Measurements from ENCODE around the gene SEMA5A. TPM values are rescaled to one million over a fixed set of nuclear protein-coding genes. Genes with fewer than 3 reads are reported as not detected.

Gene SEMA5A
- total and polyA plus RNA-seq, 2 of the 8 experiments (the other 6 are each of a cell fraction or from before 2014, with no cell fraction given) = 5.3 to 8.9 TPM

- Histone ChIP-seq H3K36me3 (ENCODE audit: control insufficient read depth in 2 of 4, insufficient read depth in 4 of 4, low read length in 3 of 4) (no peaks in the 10 kb centered on the region), H4K20me1 (replicated peaks in 1 of 2; ENCODE audit: control insufficient read depth in 1 of 2, insufficient read depth in 2 of 2, low read length in 2 of 2) (no peaks in the 10 kb centered on the region), H3K23me2 (ENCODE audit: low read depth, low read length) (no peaks in the 10 kb centered on the region; the same call in 1 of the 2 replicates), H4K8ac (ENCODE audit: extremely low read depth, insufficient read depth, low read length) (no peak overlapping the region), H3K27me3 (replicated peaks in 1 of 4; ENCODE audit: control insufficient read depth in 3 of 4, extremely low read depth in 1 of 4, insufficient read depth in 3 of 4, low read length in 3 of 4) (no peaks in the 10 kb centered on the region), H3K79me1 (ENCODE audit: low read depth, low read length) (no peaks in the 10 kb centered on the region), H4K91ac (replicated peaks; ENCODE audit: insufficient read length, low read length) (no peak overlapping the region), H2BK5ac (ENCODE audit: low read depth, low read length) (no peak overlapping the region), H3K27ac (ENCODE audit: low read depth, low read length) (no peak overlapping the region), H3K56ac (replicated peaks; ENCODE audit: insufficient read length, low read depth, low read length) (no peak overlapping the region), H3K14ac (ENCODE audit: insufficient read length) (no peak overlapping the region), H3K4ac (replicated peaks; ENCODE audit: insufficient read length, low read depth, low read length) (no peak overlapping the region), H3K9ac (replicated peaks in 1 of 4; ENCODE audit: extremely low read depth in 1 of 4, low read depth in 3 of 4, low read length in 3 of 4) (no peak overlapping the region), H3K4me2 (ENCODE audit: insufficient read depth in 1 of 2, low read depth in 2 of 2, low read length in 2 of 2) (no peak overlapping the region), H3K9me3 (ENCODE audit: insufficient read depth in 2 of 2, low read depth in 1 of 2, low read length in 1 of 2) (no peaks in the 10 kb centered on the region), H2AK5ac (ENCODE audit: low read depth, low read length) (no peak overlapping the region), H3K4me3 (ENCODE audit: extremely low read depth in 1 of 4, insufficient read depth in 2 of 4, low read depth in 3 of 4, low read length in 4 of 4) (no peak overlapping the region), H2AFZ (ENCODE audit: low read length) (no peak overlapping the region), H3K23ac (ENCODE audit: insufficient read length) (no peak overlapping the region), H2BK20ac (ENCODE audit: low read length) (no peak overlapping the region), H2BK15ac (ENCODE audit: low read length) (no peak overlapping the region), H3K4me1 (replicated peaks in 1 of 4; ENCODE audit: control insufficient read depth in 3 of 4, insufficient read depth in 4 of 4, low read length in 3 of 4) (peaks cover 0 to 2% (median 0%) of the 10 kb centered on the region in 4 experiments; a peak in 1 of 7 replicates), H3K18ac (ENCODE audit: extremely low read depth, low read length) (no peak overlapping the region), H3K79me2 (ENCODE audit: control insufficient read depth in 1 of 2, insufficient read depth in 2 of 2, low read length in 2 of 2) (no peaks in the 10 kb centered on the region), H2BK12ac (ENCODE audit: low read depth, low read length) (no peak overlapping the region), H2BK120ac (replicated peaks; ENCODE audit: low read depth, low read length) (no peak overlapping the region), H4K5ac (ENCODE audit: insufficient read length, low read depth, low read length) (no peak overlapping the region)
- DNase-seq (ENCODE audit: low read depth in 1 of 2, low spot score in 2 of 2) = no peak
- FAIRE-seq = no peak
- CTCF ChIA-PET (ENCODE audit: partially characterized antibody) = interaction anchor here (1.8 kb wide), 1 partner anchor 12 kb away, joined by 4 read pairs; no protein-coding TSS in a partner anchor
- WGBS, 2 experiments (ENCODE audit: extremely low coverage in 1 of 2, insufficient coverage in 1 of 2, insufficient read length in 1 of 2, insufficient replicate concordance in 2 of 2, low coverage in 1 of 2, low lambda C conversion rate in 2 of 2, missing lambda C conversion rate in 1 of 2) = 100% methylated on average over 1 of the region's 1 CpG; no CpG with 5 or more reads in 1 of the 2 experiments
- POLR2A ChIA-PET (ENCODE audit: partially characterized antibody) = no interaction called here
- TF ChIP-seq EP300 (IDR thresholded peaks at IDR 0.05; ENCODE audit: borderline replicate concordance in 1 of 2, low read depth in 2 of 2, low read length in 2 of 2) (no peak), JUN (IDR thresholded peaks at IDR 0.05; ENCODE audit: low read depth, low read length) (no peak), NANOG (IDR thresholded peaks at IDR 0.05; ENCODE audit: insufficient read depth, low read depth, low read length, poor library complexity, severe bottlenecking) (no peak), CEBPB (IDR thresholded peaks at IDR 0.05; ENCODE audit: low read depth, low read length) (no peak), SIRT6 (IDR thresholded peaks at IDR 0.05; ENCODE audit: low read length) (no peak), ATF2 (IDR thresholded peaks at IDR 0.05; ENCODE audit: low read length) (no peak), TCF12 (IDR thresholded peaks at IDR 0.05; ENCODE audit: low read depth, low read length) (no peak)
Observed at GRCh38 chr5:9470410-9470809, 75.5 kb downstream of the SEMA5A start.

All from H1 (cell line).